ENCODE results near the gene KIF5A.

- no peak for TF ChIP-seq CTCF (IDR thresholded peaks at IDR 0.05; ENCODE audit: low read depth, low read length, poor library complexity, severe bottlenecking)
- no peak for TF ChIP-seq EZH2phosphoT487 (IDR thresholded peaks at IDR 0.05; ENCODE audit: borderline replicate concordance, low read length)
These were observed 42.8 kb downstream of the KIF5A start for GRCh38 chr12:57592551-57593165.
